Neutrophil (primary cell): ENCODE measurements around the gene TOMM20L.

ENCODE experiments used
- H3K27ac ChIP-seq: fragments of 200-600 bp; sonication (generic); 2 replicates; pipeline ENCODE4 v1.5.1; 2016; ENCODE audit warnings: mild to moderate bottlenecking, moderate library complexity
- H3K27me3 ChIP-seq: fragments of 200-600 bp; sonication (generic); 2 replicates; pipeline ENCODE4 v1.6.0; 2016; ENCODE audit warnings: mild to moderate bottlenecking
- H3K36me3 ChIP-seq: fragments of 200-600 bp; sonication (generic); 2 replicates; pipeline ENCODE4 v1.5.1; 2017
- H3K4me1 ChIP-seq, 2 experiments: fragments of 200-600 bp in 1 of 2; sonication (generic) in 1 of 2; 1 replicate in 1 of 2; 2 replicates in 1 of 2; pipeline versions ENCODE4 v1.5.1 to v1.6.1; 2013 to 2016; ENCODE audit warnings: low read depth in 1 of 2, low read length in 1 of 2, mild to moderate bottlenecking in 1 of 2, moderate library complexity in 1 of 2; ENCODE audit not compliant: control insufficient read depth in 1 of 2, insufficient read depth in 1 of 2
- H3K4me3 ChIP-seq, 2 experiments: fragments of 200-600 bp in 1 of 2; sonication (generic) in 1 of 2; 1 replicate in 1 of 2; 2 replicates in 1 of 2; pipeline ENCODE4 v1.5.1; 2013 to 2016; ENCODE audit warnings: low read depth in 1 of 2, low read length in 1 of 2, mild to moderate bottlenecking in 1 of 2, moderate library complexity in 1 of 2
- H3K9me3 ChIP-seq: fragments of 200-600 bp; sonication (generic); 2 replicates; pipeline ENCODE4 v1.5.1; 2016
- CTCF ChIP-seq: fragments of 200-600 bp; sonication (generic); IDR thresholded peaks from 2 replicates; pipeline ENCODE4 v1.5.1; 2016; ENCODE audit warnings: antibody characterized with exemption

The TOMM20L gene

GRCh38 chr14:58362798-58363412 lies 32.8 kb upstream of the TOMM20L start:
- TF ChIP-seq CTCF = no peak
- Histone ChIP-seq H3K4me3 (no peak overlapping the region), H3K36me3 (peaks cover 83% of the 10 kb centered on the region), H3K27ac (no peak overlapping the region), H3K4me1 (no peaks in the 10 kb centered on the region), H3K9me3 (no peaks in the 10 kb centered on the region), H3K27me3 (no peaks in the 10 kb centered on the region)

- Histone ChIP-seq H3K4me1 (no peaks in the 10 kb centered on the region), H3K9me3 (no peaks in the 10 kb centered on the region), H3K4me3 (no peak overlapping the region), H3K27ac (no peak overlapping the region), H3K27me3 (no peaks in the 10 kb centered on the region), H3K36me3 (peaks cover 87% of the 10 kb centered on the region)
- TF ChIP-seq CTCF = no peak
Measured at GRCh38 chr14:58364316-58364715, 31.4 kb upstream of the TOMM20L start.

- H3K36me3 ChIP-seq = peaks cover 87% of the 10 kb centered on the region
- H3K9me3 ChIP-seq = no peaks in the 10 kb centered on the region
- TF ChIP-seq CTCF = no peak
- H3K4me1 ChIP-seq = no peaks in the 10 kb centered on the region
- H3K27me3 ChIP-seq = no peaks in the 10 kb centered on the region
- no peak overlapping the region for H3K27ac ChIP-seq
- H3K4me3 ChIP-seq = no peak overlapping the region
Measured at GRCh38 chr14:58367296-58367695, 28.4 kb upstream of the TOMM20L start.

GRCh38 chr14:58368956-58369355 lies 26.8 kb upstream of the TOMM20L start:
- Histone ChIP-seq H3K36me3 (peaks cover 97% of the 10 kb centered on the region), H3K27me3 (no peaks in the 10 kb centered on the region), H3K9me3 (no peaks in the 10 kb centered on the region), H3K4me3 (no peak overlapping the region), H3K4me1 (no peaks in the 10 kb centered on the region), H3K27ac (no peak overlapping the region)
- no peak for TF ChIP-seq CTCF

GRCh38 chr14:58376791-58377190 lies 18.9 kb upstream of the TOMM20L start:
- Histone ChIP-seq H3K27me3 (no peaks in the 10 kb centered on the region), H3K4me1 (no peaks in the 10 kb centered on the region), H3K9me3 (no peaks in the 10 kb centered on the region), H3K4me3 (no peak overlapping the region), H3K27ac (no peak overlapping the region), H3K36me3 (peaks cover 78% of the 10 kb centered on the region)
- no peak for TF ChIP-seq CTCF
